Stomach (tissue), 4 donors: Measurements from ENCODE around the gene PSMG1.

Experiments
- POLR2A ChIP-seq, 4 donors: fragments of 450-650 bp; IDR thresholded peaks; one replicate each; pipeline ENCODE4 v1.6.1; 2016; ENCODE audit warnings: antibody characterized with exemption in 4 of 4, control low read depth in 2 of 4, mild to moderate bottlenecking in 1 of 4, moderate library complexity in 1 of 4
- POLR2AphosphoS5 ChIP-seq, 3 donors: sonication (generic); formaldehyde crosslinking; IDR thresholded peaks; one replicate each; pipeline ENCODE4 v1.6.1; 2016; ENCODE audit warnings: antibody characterized with exemption in 3 of 3
- TF ChIP-seq, protein P1 (sequence below), 7 experiments: fragments of 450-650 bp in 4 of 7; fragments of 200-600 bp in 3 of 7; sonication (generic) in 3 of 7; IDR thresholded peaks; one replicate each; pipeline ENCODE4 v1.5.1; 2016 to 2019; ENCODE audit warnings: antibody characterized with exemption in 7 of 7, control low read depth in 2 of 7, mild to moderate bottlenecking in 1 of 7

DNA sequence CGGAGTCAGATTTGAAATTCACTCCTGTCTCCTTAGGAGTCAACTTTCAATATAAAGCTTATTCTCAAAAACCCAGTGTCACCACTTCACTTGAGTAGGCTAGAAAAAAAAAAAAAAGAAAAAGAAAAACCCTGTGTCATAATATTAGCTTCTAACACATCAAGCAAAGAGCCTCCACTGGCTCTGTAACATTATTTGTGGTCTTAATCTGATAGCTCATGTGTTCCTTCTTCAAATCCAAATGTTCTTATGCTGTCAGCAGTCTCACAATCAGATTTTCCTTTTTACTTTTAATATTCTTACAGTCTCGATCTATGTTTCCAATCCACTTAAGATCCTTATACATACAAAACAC is 26.1 kb upstream of the PSMG1 start:
- TF ChIP-seq, protein P1, sequence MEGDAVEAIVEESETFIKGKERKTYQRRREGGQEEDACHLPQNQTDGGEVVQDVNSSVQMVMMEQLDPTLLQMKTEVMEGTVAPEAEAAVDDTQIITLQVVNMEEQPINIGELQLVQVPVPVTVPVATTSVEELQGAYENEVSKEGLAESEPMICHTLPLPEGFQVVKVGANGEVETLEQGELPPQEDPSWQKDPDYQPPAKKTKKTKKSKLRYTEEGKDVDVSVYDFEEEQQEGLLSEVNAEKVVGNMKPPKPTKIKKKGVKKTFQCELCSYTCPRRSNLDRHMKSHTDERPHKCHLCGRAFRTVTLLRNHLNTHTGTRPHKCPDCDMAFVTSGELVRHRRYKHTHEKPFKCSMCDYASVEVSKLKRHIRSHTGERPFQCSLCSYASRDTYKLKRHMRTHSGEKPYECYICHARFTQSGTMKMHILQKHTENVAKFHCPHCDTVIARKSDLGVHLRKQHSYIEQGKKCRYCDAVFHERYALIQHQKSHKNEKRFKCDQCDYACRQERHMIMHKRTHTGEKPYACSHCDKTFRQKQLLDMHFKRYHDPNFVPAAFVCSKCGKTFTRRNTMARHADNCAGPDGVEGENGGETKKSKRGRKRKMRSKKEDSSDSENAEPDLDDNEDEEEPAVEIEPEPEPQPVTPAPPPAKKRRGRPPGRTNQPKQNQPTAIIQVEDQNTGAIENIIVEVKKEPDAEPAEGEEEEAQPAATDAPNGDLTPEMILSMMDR (IDR thresholded peaks at IDR 0.05), result no peak
- TF ChIP-seq POLR2A (IDR thresholded peaks at IDR 0.05) (no peak), POLR2AphosphoS5 (IDR thresholded peaks at IDR 0.05) (no peak)
